Memory B cell (primary cell): ENCODE results near the gene CLDN5.
"Not testable (repeated sequence)": the region's sequence is repeated elsewhere in the genome, so short reads cannot be mapped to it uniquely, and the experiment has no call there.

Experiments used
- ATAC-seq: fragments of 150-1000 bp; cut with Tn5 transposase; 2 replicates; pipeline ENCODE4 v1.10.0; 2021; ENCODE audit warnings: low read depth, mild to moderate bottlenecking, moderate library complexity
- DNase-seq, 2 donors: peaks; one replicate each; pipeline ENCODE4 v3.0.0; 2022; ENCODE audit warnings: low spot score in 2 of 2
- H3K27ac Mint-ChIP-seq: one replicate; pipeline ENCODE4 v1.8.0; 2022; ENCODE audit warnings: mild to moderate bottlenecking, moderate library complexity, mixed read lengths
- H3K27me3 Mint-ChIP-seq: one replicate; pipeline ENCODE4 v1.8.0; 2022; ENCODE audit warnings: mixed read lengths
- H3K36me3 Mint-ChIP-seq: one replicate; pipeline ENCODE4 v1.8.0; 2022; ENCODE audit warnings: mild to moderate bottlenecking, mixed read lengths
- H3K4me1 Mint-ChIP-seq: one replicate; pipeline ENCODE4 v1.8.0; 2022; ENCODE audit warnings: mixed read lengths
- H3K4me3 Mint-ChIP-seq: one replicate; pipeline ENCODE4 v1.8.0; 2022; ENCODE audit warnings: mild to moderate bottlenecking, moderate library complexity, mixed read lengths
- H3K9me3 Mint-ChIP-seq: one replicate; pipeline ENCODE4 v1.8.0; 2022; ENCODE audit warnings: mixed read lengths

Gene CLDN5

DNA sequence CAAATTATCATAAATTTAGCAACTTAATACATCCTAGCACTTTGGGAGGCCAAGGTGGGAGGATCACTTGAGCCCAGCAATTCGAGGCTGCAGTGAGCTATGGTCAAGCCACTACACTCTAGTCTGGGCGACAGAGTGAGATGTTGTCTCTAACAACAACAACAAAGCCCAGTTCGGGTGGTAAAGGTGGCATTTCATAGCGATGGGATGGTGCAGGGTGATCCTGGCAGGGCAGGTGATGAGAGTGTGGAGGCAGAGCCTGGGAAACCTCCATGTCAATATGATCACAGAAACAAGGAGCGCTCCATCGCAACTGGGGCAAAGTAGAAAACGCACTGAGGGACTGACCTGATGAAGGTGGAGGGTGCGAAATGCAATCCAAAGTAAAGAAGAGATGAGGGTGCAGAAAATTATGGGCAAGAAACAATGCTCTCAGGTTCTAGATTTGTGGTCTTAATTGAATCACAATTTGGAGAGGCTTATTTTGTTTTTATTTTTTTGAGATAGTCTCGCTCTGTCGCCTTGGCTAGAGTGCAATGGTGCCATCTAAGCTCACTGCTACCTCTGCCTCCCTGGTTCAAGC lies 32.8 kb upstream of the CLDN5 start:
- no peaks in the 10 kb centered on the region for H3K4me1 Mint-ChIP-seq
- no peaks in the 10 kb centered on the region for H3K36me3 Mint-ChIP-seq
- DNase-seq: no peak
- no peak overlapping the region for H3K27ac Mint-ChIP-seq
- H3K4me3 Mint-ChIP-seq: no peak overlapping the region
- no peak for ATAC-seq
- H3K9me3 Mint-ChIP-seq: no peaks in the 10 kb centered on the region
- H3K27me3 Mint-ChIP-seq: peaks cover 13% of the 10 kb centered on the region

DNA sequence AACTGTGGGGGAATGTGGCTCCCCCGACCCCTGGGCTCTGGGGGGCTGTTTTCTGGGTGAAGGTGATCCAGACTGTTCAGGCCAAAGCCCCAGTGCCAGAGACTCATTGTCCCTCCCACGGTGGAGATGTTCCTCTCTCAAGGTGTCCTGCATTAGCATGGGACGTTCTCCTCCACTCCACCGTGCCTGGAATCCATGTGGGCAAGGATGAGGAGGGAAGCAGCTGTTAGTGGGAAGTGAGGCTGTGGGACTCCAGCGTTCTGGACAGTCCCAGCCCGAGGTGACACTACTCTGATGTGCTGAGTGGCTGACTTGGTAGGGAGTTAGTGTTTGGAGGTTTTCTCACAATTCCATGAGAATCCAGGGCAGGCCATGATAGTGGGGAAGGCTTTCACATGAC lies 31.4 kb upstream of the CLDN5 start:
- no peaks in the 10 kb centered on the region for H3K9me3 Mint-ChIP-seq
- no peak overlapping the region for H3K4me3 Mint-ChIP-seq
- ATAC-seq: no peak
- no peak for DNase-seq
- peaks cover 12% of the 10 kb centered on the region for H3K27me3 Mint-ChIP-seq
- no peak overlapping the region for H3K27ac Mint-ChIP-seq
- H3K36me3 Mint-ChIP-seq: no peaks in the 10 kb centered on the region
- no peaks in the 10 kb centered on the region for H3K4me1 Mint-ChIP-seq

DNA sequence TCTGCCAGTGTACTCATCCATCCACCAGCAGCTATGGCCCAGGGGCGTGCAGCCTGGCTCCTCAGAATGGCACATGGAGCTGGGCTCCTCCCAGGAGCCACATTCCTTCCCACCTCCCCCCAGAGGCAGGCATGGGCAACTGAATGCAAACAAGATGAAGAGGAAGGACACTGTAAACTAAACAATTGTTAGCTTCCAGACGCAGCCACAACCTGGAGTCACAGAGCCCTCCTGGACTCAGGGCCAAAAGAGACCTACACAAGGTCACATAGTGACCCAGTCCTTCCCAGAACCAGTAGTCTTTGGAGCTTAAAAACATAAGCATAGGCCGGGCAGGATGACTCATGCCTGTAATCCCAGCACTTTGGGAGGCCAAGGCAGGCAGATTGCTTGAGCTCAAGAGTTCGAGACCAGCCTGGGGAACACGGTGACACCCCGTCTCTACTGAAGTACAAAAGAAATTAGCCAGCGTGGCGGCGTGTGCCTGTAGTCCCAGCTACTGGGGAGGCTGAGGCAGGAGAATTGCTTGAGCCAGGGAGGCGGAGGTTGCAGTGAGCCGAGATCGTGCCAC lies 30.7 kb upstream of the CLDN5 start:
- Mint-ChIP-seq H3K27me3 (peaks cover 12% of the 10 kb centered on the region), H3K27ac (no peak overlapping the region), H3K4me3 (no peak overlapping the region), H3K9me3 (no peaks in the 10 kb centered on the region), H3K4me1 (no peaks in the 10 kb centered on the region), H3K36me3 (no peaks in the 10 kb centered on the region)
- ATAC-seq (no peak), DNase-seq (no peak)

DNA sequence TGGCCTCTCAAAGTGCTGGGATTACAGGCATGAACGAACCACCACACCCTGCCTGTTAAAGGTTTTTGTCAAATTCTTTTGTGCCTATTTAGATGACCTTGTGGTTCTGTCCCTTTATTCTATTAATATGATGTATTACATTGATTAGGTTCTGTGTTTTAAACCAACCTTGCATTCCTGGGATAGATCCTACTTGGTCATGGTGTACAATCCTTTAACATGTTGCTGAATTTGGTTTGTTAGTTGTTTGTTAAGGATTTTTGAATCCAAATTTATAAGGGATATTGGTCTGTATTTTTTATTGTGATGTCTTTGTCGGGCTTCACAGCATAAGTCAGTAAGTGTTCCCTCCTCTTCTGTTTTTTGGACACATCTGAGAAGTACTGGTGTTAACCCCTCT lies 29.0 kb upstream of the CLDN5 start:
- no peak overlapping the region for H3K27ac Mint-ChIP-seq
- H3K9me3 Mint-ChIP-seq: no peaks in the 10 kb centered on the region
- DNase-seq: no peak
- peaks cover 11% of the 10 kb centered on the region for H3K27me3 Mint-ChIP-seq
- H3K4me1 Mint-ChIP-seq: no peaks in the 10 kb centered on the region
- no peak for ATAC-seq
- no peaks in the 10 kb centered on the region for H3K36me3 Mint-ChIP-seq
- H3K4me3 Mint-ChIP-seq: no peak overlapping the region

DNA sequence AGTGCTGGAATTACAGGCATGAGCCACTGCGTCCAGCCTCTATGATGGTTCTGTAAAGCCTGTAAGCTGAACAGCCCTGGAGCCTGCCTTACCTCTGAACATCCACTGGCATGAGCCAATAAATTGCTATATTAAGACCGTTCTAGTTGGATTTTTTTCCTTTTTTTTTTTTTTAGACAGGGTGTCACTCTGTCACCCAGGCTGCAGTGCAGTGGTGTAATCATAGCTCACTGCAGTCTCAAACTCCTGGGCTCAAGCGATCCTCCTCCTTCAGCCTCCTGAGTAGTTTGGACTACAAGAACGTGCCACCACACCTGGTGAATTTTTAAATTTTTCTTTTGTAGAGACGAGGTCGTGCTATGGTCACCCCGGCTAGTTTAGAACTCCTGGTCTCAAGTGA lies 26.2 kb upstream of the CLDN5 start:
- Mint-ChIP-seq H3K36me3 (no peaks in the 10 kb centered on the region), H3K4me3 (no peak overlapping the region), H3K4me1 (no peaks in the 10 kb centered on the region), H3K27ac (no peak overlapping the region), H3K9me3 (no peaks in the 10 kb centered on the region), H3K27me3 (peaks cover 6% of the 10 kb centered on the region)
- ATAC-seq (no peak), DNase-seq (no peak)

DNA sequence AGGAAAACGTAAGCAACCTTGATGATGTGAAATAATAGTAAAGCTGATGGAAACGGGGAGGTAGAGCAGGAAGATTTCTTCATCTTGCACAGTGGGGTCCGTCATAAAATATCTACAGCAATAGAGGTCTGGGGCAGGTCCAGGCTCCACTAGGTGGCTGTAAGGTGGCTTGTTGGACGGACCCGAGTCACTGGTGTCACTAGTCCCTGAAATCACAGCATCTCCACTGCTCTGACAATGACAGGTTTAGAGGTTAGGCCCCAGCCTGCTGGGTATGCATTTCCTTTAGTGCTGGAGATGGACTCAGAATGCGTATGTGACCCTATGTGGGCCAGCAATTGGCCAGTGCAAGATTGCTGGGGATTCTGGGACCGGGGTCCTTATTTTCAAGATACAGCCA lies 25.2 kb upstream of the CLDN5 start:
- ATAC-seq (no peak), DNase-seq (no peak)
- Mint-ChIP-seq H3K27ac (no peak overlapping the region), H3K9me3 (no peaks in the 10 kb centered on the region), H3K36me3 (no peaks in the 10 kb centered on the region), H3K27me3 (peaks cover 6% of the 10 kb centered on the region), H3K4me3 (no peak overlapping the region), H3K4me1 (no peaks in the 10 kb centered on the region)

DNA sequence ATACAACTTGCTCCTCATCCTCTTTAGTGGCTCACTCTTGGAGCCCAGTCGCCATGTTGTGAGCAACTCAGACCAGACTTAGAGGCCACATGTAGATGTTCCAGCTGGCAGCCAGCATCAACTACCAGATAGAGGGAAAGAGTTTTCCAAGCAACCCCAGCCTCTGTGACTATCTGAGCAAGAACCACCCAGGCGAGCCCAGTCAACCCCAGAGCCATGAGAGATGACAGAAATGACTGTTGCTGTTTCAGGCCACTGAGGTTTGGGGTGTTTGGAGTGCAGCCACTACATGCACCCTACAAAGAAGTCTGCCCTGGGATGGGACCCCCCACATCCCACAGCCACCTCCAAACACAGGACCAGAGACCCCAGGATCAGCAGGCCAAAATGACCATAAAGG lies 24.8 kb upstream of the CLDN5 start:
- Mint-ChIP-seq H3K36me3 (no peaks in the 10 kb centered on the region), H3K27me3 (peaks cover 5% of the 10 kb centered on the region), H3K27ac (no peak overlapping the region), H3K9me3 (no peaks in the 10 kb centered on the region), H3K4me3 (no peak overlapping the region), H3K4me1 (no peaks in the 10 kb centered on the region)
- DNase-seq: no peak
- no peak for ATAC-seq

DNA sequence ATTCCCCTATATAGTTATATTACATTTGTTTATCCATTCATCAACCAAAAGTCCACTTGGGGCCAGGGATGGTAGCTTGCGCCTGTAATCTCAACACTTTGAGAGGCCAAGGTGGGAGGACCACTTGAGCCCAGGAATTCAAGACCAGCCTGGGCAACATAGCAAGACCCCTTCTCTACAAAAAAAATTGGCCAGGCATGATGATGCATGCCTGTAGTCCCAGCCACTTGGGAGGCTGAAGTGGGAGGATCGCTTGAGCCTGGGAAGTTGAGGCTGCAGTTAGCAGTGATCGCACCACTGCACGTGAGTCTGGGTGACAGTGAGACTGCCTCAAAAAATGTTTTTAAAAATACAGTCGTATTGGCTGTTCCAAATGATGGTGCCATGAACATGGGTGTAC lies 24.2 kb upstream of the CLDN5 start:
- H3K36me3 Mint-ChIP-seq, ATAC-seq, DNase-seq, H3K9me3 Mint-ChIP-seq, H3K27ac Mint-ChIP-seq, H3K4me3 Mint-ChIP-seq, H3K4me1 Mint-ChIP-seq, H3K27me3 Mint-ChIP-seq: not testable (repeated sequence)

DNA sequence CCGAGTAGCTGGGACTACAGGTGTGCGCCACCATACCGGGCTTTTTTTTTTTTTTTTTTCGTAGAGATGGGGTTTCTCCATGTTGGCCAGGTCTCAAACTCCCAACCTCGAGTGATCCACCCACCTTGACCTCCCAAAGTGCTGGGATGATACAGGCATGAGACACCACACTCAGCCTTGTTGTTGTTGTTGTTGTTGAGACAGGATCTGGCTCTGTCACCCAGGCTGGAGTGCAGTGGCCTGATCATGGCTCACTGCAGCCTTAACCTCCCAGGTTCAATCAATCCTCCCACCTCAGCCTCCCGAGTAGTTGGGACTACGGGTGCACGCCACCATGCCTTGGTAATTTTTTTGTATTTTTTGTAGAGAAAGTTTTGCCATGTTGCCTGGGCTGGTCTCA lies 23.4 kb upstream of the CLDN5 start:
- Mint-ChIP-seq H3K9me3 (no peaks in the 10 kb centered on the region), H3K36me3 (no peaks in the 10 kb centered on the region), H3K27me3 (peaks cover 8% of the 10 kb centered on the region), H3K4me3 (no peak overlapping the region), H3K27ac (no peak overlapping the region), H3K4me1 (no peaks in the 10 kb centered on the region)
- no peak for DNase-seq
- ATAC-seq: no peak

DNA sequence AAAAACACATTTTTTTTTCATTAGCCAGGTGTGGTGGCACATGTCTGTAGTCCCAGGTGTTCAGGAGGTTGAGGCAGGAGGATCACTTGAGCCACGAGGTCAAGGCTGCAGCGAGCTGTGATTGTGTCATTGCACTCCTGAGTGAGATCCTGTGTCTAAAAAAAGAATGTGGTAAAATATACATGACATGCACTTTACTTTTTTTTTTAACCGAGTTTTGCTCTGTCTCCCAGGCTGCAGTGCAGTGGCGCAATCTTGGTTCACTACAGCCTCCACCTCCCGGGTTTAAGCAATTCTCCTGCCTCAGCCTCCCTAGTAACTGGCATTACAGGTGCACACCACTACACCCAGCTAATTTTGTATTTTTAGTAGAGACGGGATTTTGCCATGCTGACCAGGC lies 22.5 kb upstream of the CLDN5 start:
- Mint-ChIP-seq H3K4me1 (no peaks in the 10 kb centered on the region), H3K9me3 (no peaks in the 10 kb centered on the region), H3K36me3 (no peaks in the 10 kb centered on the region), H3K27ac (no peak overlapping the region), H3K4me3 (no peak overlapping the region), H3K27me3 (peaks cover 8% of the 10 kb centered on the region)
- ATAC-seq (no peak), DNase-seq (no peak)

DNA sequence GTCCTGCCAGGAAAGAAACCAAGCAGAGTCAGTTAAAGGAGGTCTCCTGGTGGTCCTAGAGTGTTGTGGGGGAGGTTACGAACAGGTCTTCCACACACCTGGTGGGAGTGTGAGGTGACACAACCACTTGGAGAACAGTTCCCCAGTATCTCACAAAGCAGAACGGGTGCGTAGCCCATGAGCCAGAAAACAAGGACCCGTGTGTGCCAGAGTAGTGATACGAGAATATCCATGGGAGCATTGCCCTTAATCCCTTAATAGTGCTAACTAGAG lies 21.7 kb upstream of the CLDN5 start:
- no peak overlapping the region for H3K4me3 Mint-ChIP-seq
- DNase-seq (no peak), ATAC-seq (no peak)
- no peaks in the 10 kb centered on the region for H3K9me3 Mint-ChIP-seq
- H3K36me3 Mint-ChIP-seq: no peaks in the 10 kb centered on the region
- peaks cover 12% of the 10 kb centered on the region for H3K27me3 Mint-ChIP-seq
- no peak overlapping the region for H3K27ac Mint-ChIP-seq
- H3K4me1 Mint-ChIP-seq: no peaks in the 10 kb centered on the region

DNA sequence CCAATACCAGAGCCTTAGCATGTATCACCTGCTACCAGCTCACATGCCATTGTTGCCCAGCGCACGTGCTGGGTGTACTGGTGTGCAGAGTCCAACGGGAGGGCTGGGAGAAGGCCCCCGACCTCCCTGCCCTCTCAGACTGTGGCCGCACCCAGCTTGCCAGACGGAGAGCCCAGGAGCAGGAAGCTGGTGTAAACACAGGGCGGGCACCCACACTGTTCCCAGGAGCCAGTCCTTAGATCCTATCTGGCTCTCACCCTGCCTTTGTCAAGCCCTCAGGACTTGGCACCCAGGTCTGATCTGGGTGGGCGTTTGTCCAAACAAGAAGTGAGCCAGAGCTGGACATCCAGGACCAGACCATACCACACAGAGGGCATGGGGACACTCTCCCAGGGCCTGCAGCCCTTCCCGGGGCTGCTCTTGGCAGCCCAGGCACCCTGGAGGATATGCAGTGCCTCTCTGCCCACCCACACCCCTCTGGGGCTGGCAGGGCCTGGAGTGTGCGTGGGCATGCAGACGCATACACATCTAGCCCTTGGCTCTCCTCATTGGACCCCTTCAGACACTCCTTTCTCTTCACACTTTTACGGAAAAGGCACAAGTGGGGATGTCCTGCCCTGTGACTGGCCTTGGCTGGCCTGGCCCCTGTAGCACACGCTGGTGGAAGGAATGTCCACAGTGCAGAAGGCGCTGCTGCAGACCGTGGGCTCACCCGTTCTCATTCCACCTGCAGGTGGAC lies 19.9 kb upstream of the CLDN5 start:
- Mint-ChIP-seq H3K27ac (no peak overlapping the region), H3K36me3 (no peaks in the 10 kb centered on the region), H3K4me1 (no peaks in the 10 kb centered on the region), H3K9me3 (no peaks in the 10 kb centered on the region), H3K4me3 (no peak overlapping the region), H3K27me3 (peaks cover 12% of the 10 kb centered on the region)
- DNase-seq (no peak), ATAC-seq (no peak)

DNA sequence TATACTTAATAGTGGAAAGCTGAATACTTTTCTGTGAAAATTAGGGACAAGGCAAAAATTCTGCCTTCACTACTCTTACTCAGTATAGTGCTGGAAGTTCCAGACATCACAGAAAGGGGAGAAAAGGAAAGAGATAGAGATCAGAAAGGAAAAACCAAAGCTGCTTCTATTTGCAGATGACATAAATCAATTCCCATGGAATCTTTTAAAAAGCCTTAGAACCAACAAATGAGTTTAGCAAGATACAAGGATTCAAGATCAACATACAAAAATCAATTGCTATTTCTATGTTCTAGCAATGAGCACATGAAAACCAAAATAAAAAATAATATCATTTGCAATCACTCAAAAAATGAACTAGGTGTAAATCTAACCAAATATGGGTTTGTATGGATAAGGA lies 16.2 kb upstream of the CLDN5 start:
- H3K9me3 Mint-ChIP-seq: no peaks in the 10 kb centered on the region
- H3K27me3 Mint-ChIP-seq: peaks cover 13% of the 10 kb centered on the region
- no peaks in the 10 kb centered on the region for H3K4me1 Mint-ChIP-seq
- no peak for ATAC-seq
- no peaks in the 10 kb centered on the region for H3K36me3 Mint-ChIP-seq
- no peak for DNase-seq
- no peak overlapping the region for H3K4me3 Mint-ChIP-seq
- H3K27ac Mint-ChIP-seq: no peak overlapping the region

DNA sequence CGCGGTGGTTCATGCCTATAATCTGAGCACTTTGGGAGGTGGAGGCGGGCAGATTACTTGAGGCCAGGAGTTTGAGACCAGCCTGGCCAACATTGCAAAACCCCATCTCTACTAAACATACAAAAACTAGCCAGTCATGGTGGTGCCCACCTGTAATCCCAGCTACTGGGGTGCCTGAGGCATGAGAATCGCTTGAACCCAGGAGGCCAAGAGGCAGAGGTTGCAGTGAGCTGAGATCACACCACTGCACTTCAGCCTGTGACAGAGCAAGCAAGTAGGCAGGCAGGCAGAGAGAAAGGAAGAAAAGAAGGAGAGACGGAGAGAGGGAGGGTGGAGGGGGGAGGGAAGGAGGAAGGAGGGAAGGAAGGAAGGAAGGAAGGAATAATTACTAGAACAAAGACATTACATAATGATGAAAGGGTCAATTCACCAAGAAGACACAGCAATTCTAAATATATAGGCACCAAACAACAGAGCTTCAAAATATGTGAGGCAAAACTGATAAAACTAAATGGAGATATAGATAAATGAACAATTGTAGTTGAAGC lies 13.8 kb upstream of the CLDN5 start:
- Mint-ChIP-seq H3K9me3 (no peaks in the 10 kb centered on the region), H3K4me3 (no peak overlapping the region), H3K36me3 (no peaks in the 10 kb centered on the region), H3K4me1 (peaks cover 3% of the 10 kb centered on the region), H3K27me3 (peaks cover 11% of the 10 kb centered on the region), H3K27ac (no peak overlapping the region)
- ATAC-seq (no peak), DNase-seq (no peak)

DNA sequence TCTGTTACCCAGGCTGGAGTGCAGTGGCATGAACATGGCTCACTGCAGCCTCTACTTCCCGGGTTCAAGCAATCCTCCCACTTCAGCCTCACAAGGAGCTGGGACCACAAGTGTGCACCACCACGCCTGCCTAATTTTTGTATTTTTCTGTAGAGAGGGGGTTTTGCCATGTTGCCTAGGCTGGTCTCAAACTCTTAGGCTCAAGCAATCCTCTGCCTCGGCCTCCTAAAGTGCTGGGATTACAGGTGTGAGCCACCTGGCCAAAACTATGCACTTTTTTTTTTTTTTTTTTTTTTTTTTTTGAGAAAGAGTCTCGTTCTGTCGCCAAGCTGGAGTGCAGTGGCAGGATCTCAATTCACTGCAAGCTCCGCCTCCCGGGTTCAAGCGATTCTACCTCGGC lies 12.4 kb upstream of the CLDN5 start:
- no peak for DNase-seq

More for the DNA sequence above, 12.4 kb upstream of the CLDN5 start:
- H3K27ac Mint-ChIP-seq: no peak overlapping the region
- H3K27me3 Mint-ChIP-seq: peaks cover 12% of the 10 kb centered on the region
- H3K4me3 Mint-ChIP-seq: no peak overlapping the region
- H3K4me1 Mint-ChIP-seq: peaks cover 3% of the 10 kb centered on the region
- ATAC-seq: no peak
- H3K9me3 Mint-ChIP-seq: no peaks in the 10 kb centered on the region
- H3K36me3 Mint-ChIP-seq: no peaks in the 10 kb centered on the region
